Mesenteric fat pad (tissue), 1 donor: ENCODE measurements around the gene INSM1. TPM values are rescaled to one million over a fixed set of nuclear protein-coding genes. Genes with fewer than 3 reads are reported as not detected.

Experiments used
- DNase-seq: peaks from one replicate; pipeline ENCODE4 v3.0.0-alpha.2; 2020; ENCODE audit warnings: low spot score
- total RNA-seq: library from RNA; stranded (reverse); fragmentation: NEBNext Ultra II Directional; extraction: Animal tissue kit (Norgen Biotek cat#: 25700); gene quantifications from one replicate; pipeline ENCODE4 v1.2.1, GENCODE V29; 2021
- donor health status: DM: yes; HTN: yes; CAD: no.

INSM1 gene
- total RNA-seq, 1 donor from 2014 or later, result not detected

DNA sequence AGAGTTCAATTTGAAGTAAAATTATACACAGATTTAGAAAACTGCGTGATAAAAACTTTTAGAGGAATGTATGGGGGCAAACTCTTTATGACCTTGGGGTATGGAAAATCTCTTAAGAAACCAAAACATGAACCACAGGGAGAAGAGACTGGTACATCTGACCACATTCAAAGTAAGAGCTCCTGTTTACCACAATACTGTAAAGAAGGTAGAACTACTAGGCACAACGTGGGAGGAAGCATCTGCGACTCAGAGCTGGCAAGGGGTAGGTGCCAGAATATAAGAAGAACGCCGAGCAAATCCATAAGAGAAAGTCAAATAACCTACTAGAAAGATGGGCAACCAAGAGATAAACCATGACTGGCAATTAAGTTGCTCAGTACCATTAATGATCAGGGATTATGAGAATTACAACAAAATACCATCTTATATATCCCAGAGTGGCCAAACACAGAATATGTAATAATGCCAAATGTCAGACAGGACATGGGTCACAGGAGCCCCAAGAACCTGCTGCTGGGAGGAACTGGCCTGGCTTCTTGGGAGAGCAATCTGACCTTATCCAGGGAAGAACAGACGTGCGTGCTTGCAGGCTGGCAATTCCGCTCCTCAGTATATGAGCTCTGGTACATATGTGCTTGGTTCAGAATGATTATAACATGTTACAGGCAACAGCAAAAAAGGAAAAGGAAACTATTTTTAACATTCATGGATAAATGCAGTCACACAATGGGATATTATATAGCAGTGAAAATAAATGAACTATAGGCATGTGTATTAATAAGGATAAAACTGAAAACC lies 50.2 kb downstream of the INSM1 start:
- no peak for DNase-seq
